CD4-positive, CD25-positive, alpha-beta regulatory T cell (primary cell): ENCODE data around the gene TMC3. TPM values are rescaled to one million over a fixed set of nuclear protein-coding genes. Genes with fewer than 3 reads are reported as not detected.

Experiments used
- ATAC-seq, 2 donors: fragments of 150-1000 bp; cut with Tn5 transposase; one replicate each; pipeline ENCODE4 v1.10.0; 2021; ENCODE audit warnings: low read depth in 2 of 2, moderate number of reproducible peaks in 2 of 2, moderate library complexity in 1 of 2
- DNase-seq, 3 donors: peaks; one replicate each; pipeline versions ENCODE4 v3.0.0 to v3.0.0-alpha.2; 2012 to 2022; ENCODE audit warnings: mixed read lengths in 1 of 3
- H3K27ac ChIP-seq: one replicate; pipeline ENCODE4 v1.7.0; 2013; ENCODE audit warnings: mild to moderate bottlenecking, low read length; ENCODE audit not compliant: insufficient read depth, poor library complexity, severe bottlenecking
- H3K27me3 ChIP-seq: one replicate; pipeline ENCODE4 v1.7.0; 2013; ENCODE audit warnings: low read length; ENCODE audit not compliant: control insufficient read depth, insufficient read depth
- H3K36me3 ChIP-seq: one replicate; pipeline ENCODE4 v1.7.0; 2013; ENCODE audit warnings: mild to moderate bottlenecking, low read length, moderate library complexity; ENCODE audit not compliant: control insufficient read depth, insufficient read depth
- H3K4me1 ChIP-seq: 2 replicates; pipeline ENCODE4 v1.7.0; 2013; ENCODE audit warnings: mild to moderate bottlenecking, low read length; ENCODE audit not compliant: insufficient read depth, control insufficient read depth, poor library complexity, severe bottlenecking
- H3K4me3 ChIP-seq: one replicate; pipeline ENCODE4 v1.7.0; 2013; ENCODE audit warnings: low read depth, mild to moderate bottlenecking, low read length, moderate library complexity
- H3K9me3 ChIP-seq, 2 experiments: 1 replicate in 1 of 2; 2 replicates in 1 of 2; pipeline ENCODE4 v1.7.0; 2013; ENCODE audit warnings: low read length in 2 of 2, mild to moderate bottlenecking in 1 of 2, moderate library complexity in 1 of 2; ENCODE audit not compliant: control insufficient read depth in 2 of 2
- H3K27ac Mint-ChIP-seq, 3 donors: one replicate each; pipeline ENCODE4 v1.8.0; 2020 to 2022; ENCODE audit warnings: mild to moderate bottlenecking in 3 of 3, mixed read lengths in 3 of 3, moderate library complexity in 2 of 3
- H3K27me3 Mint-ChIP-seq: one replicate; pipeline ENCODE4 v1.8.0; 2022; ENCODE audit warnings: mild to moderate bottlenecking, mixed read lengths
- H3K36me3 Mint-ChIP-seq: one replicate; pipeline ENCODE4 v1.8.0; 2020; ENCODE audit warnings: mixed read lengths
- H3K4me1 Mint-ChIP-seq, 4 donors: one replicate each; pipeline ENCODE4 v1.8.0; 2020 to 2022; ENCODE audit warnings: mixed read lengths in 4 of 4, mild to moderate bottlenecking in 1 of 4
- H3K4me3 Mint-ChIP-seq, 4 donors: one replicate each; pipeline ENCODE4 v1.8.0; 2020 to 2022; ENCODE audit warnings: mild to moderate bottlenecking in 4 of 4, mixed read lengths in 4 of 4, moderate library complexity in 3 of 4
- H3K9me3 Mint-ChIP-seq, 7 donors: one replicate each; pipeline ENCODE4 v1.8.0; 2020 to 2022; ENCODE audit warnings: mixed read lengths in 7 of 7, mild to moderate bottlenecking in 3 of 7, moderate library complexity in 2 of 7
- polyA plus RNA-seq, 4 donors: library from polyadenylated mRNA; unstranded; fragments of 300-500 nt; fragmentation: Illumina TruSeq; gene quantifications; one replicate each; pipeline ENCODE4 v1.2.3, GENCODE V29; 2021
- total RNA-seq: library from RNA; stranded (reverse); gene quantifications from one replicate; pipeline ENCODE4 v1.2.3, GENCODE V29; 2022

Gene TMC3
- total and polyA plus RNA-seq, 5 donors from 2014 or later, result 0.05 to 0.06 TPM; not detected in 3

DNA sequence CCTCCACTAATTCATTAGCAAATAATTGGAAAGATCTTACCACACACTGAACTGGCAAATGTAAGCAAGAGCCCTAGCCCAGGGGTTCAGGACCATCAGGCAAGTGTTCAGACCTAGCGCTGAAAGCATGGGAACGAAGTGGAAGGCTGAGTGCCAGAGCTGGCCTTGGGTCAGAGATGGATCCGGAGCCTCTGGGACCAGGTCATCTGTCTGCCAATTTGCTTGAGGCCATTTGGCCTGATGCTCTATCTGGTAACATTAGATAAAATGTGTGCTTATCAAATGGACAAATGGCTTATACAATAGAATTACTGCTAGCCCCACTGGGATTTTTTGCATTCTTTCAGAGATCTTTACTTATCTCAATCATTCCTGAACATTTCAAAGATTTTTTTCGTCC, 1.4 kb upstream of the TMC3 start:
- no peaks in the 10 kb centered on the region for H3K9me3 Mint-ChIP-seq
- no peak overlapping the region for H3K4me3 Mint-ChIP-seq

DNA sequence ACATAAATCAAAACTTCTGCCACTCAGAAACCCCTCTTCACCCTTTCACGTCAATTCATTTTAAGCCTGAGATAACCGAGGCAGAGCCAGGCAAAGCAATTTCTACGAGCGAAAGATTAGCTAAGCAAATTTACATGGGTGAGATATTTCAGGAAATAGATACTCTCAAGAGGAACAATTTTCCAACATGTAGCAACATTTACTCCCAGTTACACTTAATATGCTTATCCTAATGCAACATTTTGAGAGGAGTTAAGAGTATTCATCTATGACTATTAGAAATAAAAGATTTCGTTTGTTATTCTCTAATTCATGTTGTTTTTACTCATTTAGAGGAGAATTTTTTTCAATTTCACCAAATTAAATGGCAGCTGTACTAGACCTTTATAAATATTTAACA, 837 bp downstream of the TMC3 start:
- Histone ChIP-seq H3K36me3 (no peaks in the 10 kb centered on the region), H3K27me3 (peaks cover 3% of the 10 kb centered on the region), H3K9me3 (no peaks in the 10 kb centered on the region), H3K27ac (no peak overlapping the region), H3K4me3 (no peak overlapping the region), H3K4me1 (no peaks in the 10 kb centered on the region)
- Mint-ChIP-seq H3K4me1 (no peaks in the 10 kb centered on the region), H3K27me3 (peaks cover 4% of the 10 kb centered on the region), H3K4me3 (no peak overlapping the region), H3K27ac (no peak overlapping the region), H3K9me3 (no peaks in the 10 kb centered on the region), H3K36me3 (peaks cover 4% of the 10 kb centered on the region)
- no peak for ATAC-seq
- no peak for DNase-seq

More for the DNA sequence above, 1.4 kb upstream of the TMC3 start:
- Mint-ChIP-seq H3K4me1 (peaks cover 0 to 3% (median 1%) of the 10 kb centered on the region in 4 donors), H3K27ac (no peak overlapping the region), H3K36me3 (peaks cover 2% of the 10 kb centered on the region), H3K27me3 (peaks cover 4% of the 10 kb centered on the region)
- Histone ChIP-seq H3K27me3 (peaks cover 3% of the 10 kb centered on the region), H3K4me1 (no peaks in the 10 kb centered on the region), H3K36me3 (no peaks in the 10 kb centered on the region), H3K9me3 (no peaks in the 10 kb centered on the region), H3K4me3 (no peak overlapping the region), H3K27ac (no peak overlapping the region)
- DNase-seq (no peak), ATAC-seq (no peak)

DNA sequence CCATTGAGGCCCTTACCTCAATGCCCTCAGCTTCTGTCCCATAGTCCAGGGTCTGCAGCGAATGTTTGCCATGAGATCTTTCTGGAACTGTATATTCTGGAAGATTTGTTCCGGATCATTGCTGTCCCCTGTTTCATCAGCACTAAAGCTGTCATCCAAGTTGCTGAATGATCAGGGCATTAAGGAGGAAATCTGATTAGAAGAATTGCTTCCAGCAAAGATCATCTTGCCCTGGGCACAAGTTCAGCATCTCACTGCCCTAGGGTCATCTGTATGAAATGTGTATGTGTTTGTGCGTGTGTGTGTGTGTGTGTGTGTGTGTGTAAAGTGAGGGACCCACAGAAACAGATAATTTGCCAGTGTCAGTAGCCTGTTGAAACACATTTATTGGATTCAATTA, 1.4 kb downstream of the TMC3 start:
- Histone ChIP-seq H3K4me3 (no peak overlapping the region), H3K9me3 (no peaks in the 10 kb centered on the region), H3K27me3 (peaks cover 3% of the 10 kb centered on the region), H3K36me3 (no peaks in the 10 kb centered on the region), H3K27ac (no peak overlapping the region), H3K4me1 (no peaks in the 10 kb centered on the region)
- DNase-seq (no peak), ATAC-seq (no peak)
- no peaks in the 10 kb centered on the region for H3K4me1 Mint-ChIP-seq
- H3K4me3 Mint-ChIP-seq, result no peak overlapping the region
- H3K9me3 Mint-ChIP-seq, result no peaks in the 10 kb centered on the region
- no peaks in the 10 kb centered on the region for H3K27me3 Mint-ChIP-seq
- peaks cover 4% of the 10 kb centered on the region for H3K36me3 Mint-ChIP-seq
- no peak overlapping the region for H3K27ac Mint-ChIP-seq

DNA sequence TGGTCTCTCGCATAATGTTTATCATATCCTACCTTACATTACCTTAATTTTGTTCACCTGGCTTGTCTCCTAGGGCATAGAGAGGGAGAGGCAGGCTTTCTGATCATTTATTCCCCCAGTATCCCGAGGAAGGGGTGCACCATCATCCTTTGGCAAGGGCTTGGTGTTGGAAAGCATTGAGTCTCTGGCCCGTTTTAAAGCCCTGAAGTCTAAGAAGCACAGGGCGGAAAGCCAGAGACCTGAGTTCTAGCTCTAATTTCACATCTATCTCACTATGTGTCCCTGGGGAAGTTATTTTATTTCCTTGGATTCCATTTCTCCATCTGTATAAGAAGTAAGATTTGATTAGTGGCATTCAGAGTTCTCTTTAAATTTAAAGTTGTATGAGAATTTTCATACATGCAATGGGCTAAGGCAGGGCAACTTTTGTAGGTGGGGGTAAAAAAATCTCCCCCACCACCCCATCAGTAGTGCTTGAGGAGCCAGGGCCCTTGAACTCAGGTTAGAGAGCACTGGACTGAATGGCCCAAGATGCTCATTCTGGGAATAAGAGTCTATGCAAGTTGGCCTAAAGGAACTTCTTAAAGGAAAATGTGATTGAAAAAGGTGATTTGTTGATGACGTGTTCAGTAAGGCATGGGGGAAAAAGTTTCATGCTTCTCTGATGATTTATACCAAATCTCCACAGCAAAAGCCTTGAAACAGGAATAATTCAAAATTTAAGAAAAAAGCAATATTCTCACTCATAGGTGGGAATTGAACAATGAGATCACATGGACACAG, 10.1 kb downstream of the TMC3 start:
- Histone ChIP-seq H3K9me3 (no peaks in the 10 kb centered on the region), H3K27me3 (no peaks in the 10 kb centered on the region), H3K4me1 (no peaks in the 10 kb centered on the region), H3K4me3 (no peak overlapping the region), H3K36me3 (no peaks in the 10 kb centered on the region), H3K27ac (no peak overlapping the region)
- Mint-ChIP-seq H3K4me1 (no peaks in the 10 kb centered on the region), H3K4me3 (no peak overlapping the region), H3K36me3 (peaks cover 13% of the 10 kb centered on the region), H3K27ac (peak overlapping the region in 1 of 3 donors; percentile 16), H3K9me3 (peaks cover 0 to 3% (median 0%) of the 10 kb centered on the region in 7 donors), H3K27me3 (peaks cover 6% of the 10 kb centered on the region)
- no peak for DNase-seq
- ATAC-seq, result no peak

DNA sequence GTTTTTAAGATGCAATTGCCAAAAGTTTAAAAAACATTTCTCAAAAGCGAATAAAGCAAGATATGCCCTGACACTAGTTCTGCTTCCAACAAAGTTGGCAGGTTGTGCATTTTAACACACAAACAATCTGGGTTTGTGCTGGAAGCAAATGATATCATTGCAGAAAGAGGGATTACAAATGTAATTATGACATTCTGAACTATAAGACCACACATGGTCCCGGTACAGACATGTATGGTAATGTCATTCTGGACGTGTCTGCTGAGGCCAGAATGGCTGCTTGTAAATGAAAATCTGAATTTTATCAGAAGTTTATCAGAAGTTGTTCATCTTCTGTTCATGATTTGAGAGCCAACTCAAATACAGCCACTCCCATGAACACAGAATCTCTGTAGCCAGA, 10.7 kb downstream of the TMC3 start:
- peaks cover 11% of the 10 kb centered on the region for H3K36me3 Mint-ChIP-seq
- no peak overlapping the region for H3K27ac Mint-ChIP-seq
- Histone ChIP-seq H3K4me3 (no peak overlapping the region), H3K27me3 (peaks cover under 1% of the 10 kb centered on the region), H3K27ac (no peak overlapping the region), H3K36me3 (no peaks in the 10 kb centered on the region), H3K4me1 (no peaks in the 10 kb centered on the region), H3K9me3 (no peaks in the 10 kb centered on the region)
- H3K4me1 Mint-ChIP-seq, result no peaks in the 10 kb centered on the region
- DNase-seq (no peak), ATAC-seq (no peak)
- no peak overlapping the region for H3K4me3 Mint-ChIP-seq
- peaks cover 10% of the 10 kb centered on the region for H3K27me3 Mint-ChIP-seq
- H3K9me3 Mint-ChIP-seq, result peaks cover 0 to 3% (median 0%) of the 10 kb centered on the region in 7 donors

DNA sequence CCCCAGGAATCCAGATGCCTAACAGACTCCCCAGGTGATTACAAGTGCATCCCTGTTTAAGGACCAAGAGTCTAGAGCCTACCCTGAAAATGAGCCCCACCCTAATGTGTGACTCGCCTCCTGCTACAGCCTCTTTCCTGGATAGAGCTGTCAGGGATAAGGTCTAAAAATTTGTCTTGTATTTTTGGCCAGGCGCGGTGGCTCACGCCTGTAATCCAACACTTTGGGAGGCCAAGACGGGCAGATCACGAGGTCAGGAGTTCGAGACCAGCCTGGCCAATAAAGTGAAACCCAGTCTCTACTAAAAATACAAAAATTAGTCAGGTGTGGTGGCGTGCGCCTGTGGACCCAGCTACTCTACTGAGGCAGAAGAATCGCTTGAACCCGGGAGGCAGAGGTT, 11.2 kb downstream of the TMC3 start:
- Mint-ChIP-seq H3K4me1 (no peaks in the 10 kb centered on the region), H3K27ac (no peak overlapping the region), H3K4me3 (no peak overlapping the region), H3K27me3 (peaks cover 14% of the 10 kb centered on the region), H3K36me3 (peaks cover 11% of the 10 kb centered on the region), H3K9me3 (peaks cover 0 to 3% (median 0%) of the 10 kb centered on the region in 7 donors)
- DNase-seq (no peak), ATAC-seq (no peak)
- Histone ChIP-seq H3K9me3 (no peaks in the 10 kb centered on the region), H3K4me3 (no peak overlapping the region), H3K27ac (no peak overlapping the region), H3K4me1 (no peaks in the 10 kb centered on the region), H3K27me3 (peaks cover 4% of the 10 kb centered on the region), H3K36me3 (no peaks in the 10 kb centered on the region)

DNA sequence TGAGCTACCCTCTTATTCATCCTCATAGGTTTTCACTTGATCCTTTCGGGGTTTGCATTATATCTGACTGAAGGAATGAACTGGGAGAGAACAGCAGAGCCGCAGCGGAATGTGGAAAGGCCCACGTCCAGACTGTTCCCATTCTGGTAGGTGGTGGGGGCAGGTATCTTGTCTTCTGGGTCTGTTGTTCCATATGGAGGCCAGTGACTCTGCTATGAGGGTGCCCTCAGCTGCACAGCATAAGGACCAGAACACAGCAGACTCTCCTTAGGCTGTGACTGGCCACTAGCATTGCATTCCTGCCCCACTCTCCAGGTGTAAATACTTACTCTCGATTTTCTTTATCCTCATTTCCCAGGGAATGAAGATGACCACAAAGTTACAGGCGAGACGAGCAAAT, 12.1 kb downstream of the TMC3 start:
- H3K4me3 Mint-ChIP-seq, result no peak overlapping the region
- peaks cover 19% of the 10 kb centered on the region for H3K27me3 Mint-ChIP-seq
- Histone ChIP-seq H3K27ac (no peak overlapping the region), H3K27me3 (peaks cover 4% of the 10 kb centered on the region), H3K9me3 (no peaks in the 10 kb centered on the region), H3K36me3 (no peaks in the 10 kb centered on the region), H3K4me1 (no peaks in the 10 kb centered on the region), H3K4me3 (no peak overlapping the region)
- ATAC-seq (no peak), DNase-seq (no peak)
- no peak overlapping the region for H3K27ac Mint-ChIP-seq
- no peaks in the 10 kb centered on the region for H3K4me1 Mint-ChIP-seq
- H3K9me3 Mint-ChIP-seq, result peaks cover 0 to 3% (median 0%) of the 10 kb centered on the region in 7 donors
- H3K36me3 Mint-ChIP-seq, result peaks cover 11% of the 10 kb centered on the region

DNA sequence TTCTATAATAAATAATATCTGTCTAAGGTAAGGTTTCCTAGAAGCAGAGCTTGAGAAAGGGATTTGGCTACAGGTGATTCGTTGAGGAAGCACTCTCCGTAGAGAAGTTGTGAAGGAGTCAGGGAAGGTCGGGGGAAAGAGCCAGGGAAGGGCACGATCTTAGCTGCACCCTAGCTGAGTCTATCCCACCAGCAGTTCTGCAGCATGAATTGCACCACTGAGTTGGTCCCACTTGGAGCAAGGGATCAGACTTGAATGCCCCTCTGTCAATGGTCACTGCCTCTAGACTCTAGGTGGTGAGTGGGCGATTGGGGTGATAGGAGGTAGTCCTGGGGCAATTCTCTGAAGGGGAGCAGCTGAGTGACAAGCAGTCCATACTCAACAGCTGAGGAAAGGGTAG, 13.5 kb downstream of the TMC3 start:
- Mint-ChIP-seq H3K4me1 (peaks cover 0 to 2% (median 0%) of the 10 kb centered on the region in 4 donors), H3K36me3 (peaks cover 11% of the 10 kb centered on the region), H3K9me3 (no peaks in the 10 kb centered on the region), H3K27me3 (peaks cover 21% of the 10 kb centered on the region), H3K27ac (no peak overlapping the region), H3K4me3 (no peak overlapping the region)
- ATAC-seq, result no peak
- peaks cover 4% of the 10 kb centered on the region for H3K27me3 ChIP-seq
- H3K9me3 ChIP-seq, result no peaks in the 10 kb centered on the region
- no peak overlapping the region for H3K4me3 ChIP-seq
- DNase-seq, result no peak
- H3K27ac ChIP-seq, result no peak overlapping the region
- no peaks in the 10 kb centered on the region for H3K4me1 ChIP-seq
- H3K36me3 ChIP-seq, result no peaks in the 10 kb centered on the region
